A673 (cell line): Measurements from ENCODE around the gene MT3. TPM values are rescaled to one million over a fixed set of nuclear protein-coding genes. Genes with fewer than 3 reads are reported as not detected.

Experiments
- BruUV-seq: library from RNA; stranded (reverse); fragments of 400-500 nt; replicated peaks from 2 replicates; lab custom pipeline; 2021; lab: Mats Ljungman, UMichigan
- CTCF ChIA-PET: fragments of 300-600 bp; sonication (Branson Sonifier 250); formaldehyde crosslinking; loops from one replicate; lab custom pipeline; 2022; ENCODE audit warnings: antibody characterized with exemption; lab: Charles Lee
- POLR2A ChIA-PET: fragments of 300-600 bp; sonication (Branson Sonifier 250); formaldehyde crosslinking; loops from one replicate; lab custom pipeline; 2022; ENCODE audit warnings: antibody characterized with exemption; ENCODE audit not compliant: low non-redundant PET; lab: Charles Lee
- DNase-seq: peaks from one replicate; pipeline ENCODE4 v3.0.0-alpha.2; 2015; ENCODE audit warnings: low spot score
- H3K27ac ChIP-seq: fragments of 200-600 bp; sonication (generic); 2 replicates; pipeline ENCODE4 v1.5.1; 2016; ENCODE audit warnings: mixed run types, low read depth, mild to moderate bottlenecking, mixed read lengths, antibody characterized with exemption, low read length; ENCODE audit not compliant: poor library complexity, severe bottlenecking
- H3K27me3 ChIP-seq: fragments of 200-600 bp; sonication (generic); replicated peaks from 2 replicates; pipeline ENCODE4 v1.6.1; 2017; ENCODE audit warnings: mixed run types, low read depth, mild to moderate bottlenecking, mixed read lengths, antibody characterized with exemption, low read length; ENCODE audit not compliant: insufficient read depth, poor library complexity
- H3K36me3 ChIP-seq: fragments of 200-600 bp; sonication (generic); 2 replicates; pipeline ENCODE4 v1.6.1; 2016; ENCODE audit warnings: mixed run types, mild to moderate bottlenecking, mixed read lengths, antibody characterized with exemption, low read length; ENCODE audit not compliant: insufficient read depth, poor library complexity, severe bottlenecking
- H3K4me1 ChIP-seq: fragments of 200-600 bp; sonication (generic); 2 replicates; pipeline ENCODE4 v1.6.1; 2017; ENCODE audit warnings: mixed run types, mild to moderate bottlenecking, mixed read lengths, antibody characterized with exemption, low read length; ENCODE audit not compliant: insufficient read depth, poor library complexity, severe bottlenecking
- H3K4me3 ChIP-seq: fragments of 200-600 bp; sonication (generic); 2 replicates; pipeline ENCODE4 v1.5.1; 2016; ENCODE audit warnings: low read depth, mixed run types, mild to moderate bottlenecking, mixed read lengths, low read length; ENCODE audit not compliant: poor library complexity, severe bottlenecking
- H3K9me3 ChIP-seq: fragments of 200-600 bp; sonication (generic); 2 replicates; pipeline ENCODE4 v1.6.1; 2016; ENCODE audit warnings: mixed run types, low read depth, mild to moderate bottlenecking, mixed read lengths, antibody characterized with exemption, low read length; ENCODE audit not compliant: poor library complexity, severe bottlenecking
- EZH2 ChIP-seq: fragments of 200-600 bp; sonication (generic); IDR thresholded peaks from 2 replicates; pipeline ENCODE4 v1.6.1; 2017; ENCODE audit warnings: borderline replicate concordance, low read depth, mild to moderate bottlenecking, mixed read lengths, antibody characterized with exemption, low read length; ENCODE audit not compliant: poor library complexity, severe bottlenecking
- intact Hi-C: fragments of 100-400 bp; cut with micrococcal nuclease; formaldehyde crosslinking; loops from one replicate; pipeline ENCODE4 v1.10.0; 2022; ENCODE audit not compliant: unreplicated experiment
- total RNA-seq: library from RNA; stranded (reverse); gene quantifications from 2 replicates; pipeline ENCODE4 v1.2.3, GENCODE V29; 2021
- TF ChIP-seq, protein P1 (sequence below): fragments of 300-800, 200-600 bp; sonication (generic); conservative IDR thresholded peaks from 2 replicates; pipeline ENCODE4 v1.5.1; 2017; ENCODE audit warnings: low read depth, mild to moderate bottlenecking, antibody characterized with exemption, low read length, moderate library complexity, mixed read lengths

MT3 gene
- total RNA-seq, 1 experiment from 2014 or later: not detected

- Histone ChIP-seq H3K4me3 (no peak overlapping the region), H3K27me3 (no peaks in the 10 kb centered on the region), H3K36me3 (no peaks in the 10 kb centered on the region), H3K4me1 (no peaks in the 10 kb centered on the region), H3K9me3 (no peaks in the 10 kb centered on the region), H3K27ac (no peak overlapping the region)
- ChIA-PET CTCF (no interaction called here), POLR2A (no interaction called here)
- intact Hi-C loops: no loop called here
- no peak for DNase-seq
- no peak for TF ChIP-seq EZH2
- TF ChIP-seq, protein P1, sequence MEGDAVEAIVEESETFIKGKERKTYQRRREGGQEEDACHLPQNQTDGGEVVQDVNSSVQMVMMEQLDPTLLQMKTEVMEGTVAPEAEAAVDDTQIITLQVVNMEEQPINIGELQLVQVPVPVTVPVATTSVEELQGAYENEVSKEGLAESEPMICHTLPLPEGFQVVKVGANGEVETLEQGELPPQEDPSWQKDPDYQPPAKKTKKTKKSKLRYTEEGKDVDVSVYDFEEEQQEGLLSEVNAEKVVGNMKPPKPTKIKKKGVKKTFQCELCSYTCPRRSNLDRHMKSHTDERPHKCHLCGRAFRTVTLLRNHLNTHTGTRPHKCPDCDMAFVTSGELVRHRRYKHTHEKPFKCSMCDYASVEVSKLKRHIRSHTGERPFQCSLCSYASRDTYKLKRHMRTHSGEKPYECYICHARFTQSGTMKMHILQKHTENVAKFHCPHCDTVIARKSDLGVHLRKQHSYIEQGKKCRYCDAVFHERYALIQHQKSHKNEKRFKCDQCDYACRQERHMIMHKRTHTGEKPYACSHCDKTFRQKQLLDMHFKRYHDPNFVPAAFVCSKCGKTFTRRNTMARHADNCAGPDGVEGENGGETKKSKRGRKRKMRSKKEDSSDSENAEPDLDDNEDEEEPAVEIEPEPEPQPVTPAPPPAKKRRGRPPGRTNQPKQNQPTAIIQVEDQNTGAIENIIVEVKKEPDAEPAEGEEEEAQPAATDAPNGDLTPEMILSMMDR: no peak
- no TSS peak for BruUV-seq
Measured at GRCh38 chr16:56571525-56571924, 17.8 kb upstream of the MT3 start.

DNA sequence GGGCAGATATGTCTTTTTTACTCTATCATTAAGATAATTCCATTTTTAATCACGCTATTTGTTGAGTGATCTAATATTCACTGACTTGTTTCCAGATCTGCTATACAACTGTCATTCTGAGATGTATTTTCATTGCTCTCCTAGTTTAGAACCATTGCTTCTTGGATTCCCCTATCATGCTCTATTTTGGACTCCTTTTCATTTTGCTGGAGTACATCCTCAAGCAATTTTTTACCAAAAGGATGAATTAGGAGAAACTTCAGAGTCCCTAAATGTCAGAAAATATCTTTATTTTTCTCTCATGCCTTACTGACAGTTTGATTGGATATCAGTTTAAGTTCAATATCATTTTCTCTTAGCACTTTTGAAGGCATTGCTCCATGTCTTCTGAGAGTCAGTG is 14.7 kb upstream of the MT3 start:
- Histone ChIP-seq H3K4me1 (no peaks in the 10 kb centered on the region), H3K4me3 (no peak overlapping the region), H3K27me3 (no peaks in the 10 kb centered on the region), H3K36me3 (no peaks in the 10 kb centered on the region), H3K9me3 (no peaks in the 10 kb centered on the region), H3K27ac (no peak overlapping the region)
- DNase-seq: no peak
- CTCF ChIA-PET: no interaction called here
- POLR2A ChIA-PET: no interaction called here
- BruUV-seq: no TSS peak
- intact Hi-C loops: loop anchor here (5.0 kb wide), 1 partner anchor 278 kb away; no protein-coding TSS in a partner anchor
- no peak for TF ChIP-seq EZH2
- TF ChIP-seq, protein P1: no peak

- H3K27ac ChIP-seq: no peak overlapping the region
- DNase-seq: peak; percentile 73
- no peaks in the 10 kb centered on the region for H3K4me1 ChIP-seq
- H3K9me3 ChIP-seq: no peaks in the 10 kb centered on the region
- TF ChIP-seq, protein P1: peak; percentile 84
- TF ChIP-seq EZH2: no peak
- ChIA-PET CTCF (interaction anchor here (0.6 to 1.5 kb wide), 2 partner anchors 50 to 125 kb away, joined by 3 to 10 read pairs; no protein-coding TSS in a partner anchor), POLR2A (no interaction called here)
- no TSS peak for BruUV-seq
- H3K27me3 ChIP-seq: no peaks in the 10 kb centered on the region
- intact Hi-C loops: loop anchor here (1.0 to 5.0 kb wide), 2 partner anchors 126 to 276 kb away; no protein-coding TSS in a partner anchor
- no peaks in the 10 kb centered on the region for H3K36me3 ChIP-seq
- no peak overlapping the region for H3K4me3 ChIP-seq
Measured at GRCh38 chr16:56576585-56577299, 12.6 kb upstream of the MT3 start.
